PC-3 (cell line): ENCODE data around the gene JADE2. TPM values are rescaled to one million over a fixed set of nuclear protein-coding genes. Genes with fewer than 3 reads are reported as not detected.
A peak's percentile ranks its signal among the peaks of the same experiment; 100 is the strongest.

ENCODE experiments used
- ATAC-seq: fragments of 200-7000 bp; cut with Tn5 transposase; 2 replicates; pipeline ENCODE4 v1.9.1; 2020; ENCODE audit warnings: mild to moderate bottlenecking, moderate library complexity
- BruUV-seq: library from RNA; stranded (reverse); fragments of 400-500 nt; replicated peaks from 2 replicates; lab custom pipeline; 2021; lab: Mats Ljungman, UMichigan
- CTCF ChIA-PET: fragments of 300-600 bp; sonication (Branson Sonifier 250); formaldehyde crosslinking; loops from one replicate; lab custom pipeline; 2022; ENCODE audit warnings: antibody characterized with exemption; lab: Charles Lee
- POLR2A ChIA-PET: fragments of 300-600 bp; sonication (Branson Sonifier 250); formaldehyde crosslinking; loops from one replicate; lab custom pipeline; 2022; ENCODE audit warnings: antibody characterized with exemption; ENCODE audit not compliant: unreplicated experiment; lab: Charles Lee
- DNase-seq: peaks from one replicate; pipeline ENCODE4 v3.0.0-alpha.2; 2015
- H2AFZ ChIP-seq: fragments of 300-600 bp; sonication (generic); 2 replicates; pipeline ENCODE4 v1.6.0; 2016; ENCODE audit warnings: antibody characterized with exemption, low read length
- H3F3A ChIP-seq: fragments of 300-600 bp; sonication (generic); one replicate; pipeline ENCODE4 v1.6.0; 2017; ENCODE audit warnings: antibody characterized with exemption, low read length, control low read depth, mild to moderate bottlenecking; ENCODE audit not compliant: unreplicated experiment
- H3K27ac ChIP-seq: fragments of 300-600 bp; sonication (generic); 2 replicates; pipeline ENCODE4 v1.5.1; 2016; ENCODE audit warnings: mild to moderate bottlenecking, low read length
- H3K27me3 ChIP-seq: fragments of 300-600 bp; sonication (generic); 2 replicates; pipeline ENCODE4 v1.6.1; 2016; ENCODE audit warnings: low read length, mixed read lengths
- H3K36me3 ChIP-seq: fragments of 300-600 bp; sonication (generic); 2 replicates; pipeline ENCODE4 v1.6.1; 2016; ENCODE audit warnings: low read depth, mixed run types, low read length, mixed read lengths
- H3K4me1 ChIP-seq: fragments of 300-600 bp; sonication (generic); 2 replicates; pipeline ENCODE4 v1.5.1; 2016; ENCODE audit warnings: low read length; ENCODE audit not compliant: insufficient read depth
- H3K4me2 ChIP-seq: fragments of 300-600 bp; sonication (generic); 2 replicates; pipeline ENCODE4 v1.6.0; 2016; ENCODE audit warnings: low read length
- H3K4me3 ChIP-seq: fragments of 300-600 bp; sonication (generic); 2 replicates; pipeline ENCODE4 v1.5.1; 2016; ENCODE audit warnings: mild to moderate bottlenecking, low read length, mixed read lengths
- H3K79me2 ChIP-seq: fragments of 300-600 bp; sonication (generic); 2 replicates; pipeline ENCODE4 v1.6.1; 2017; ENCODE audit warnings: low read length, mixed read lengths
- H3K9ac ChIP-seq: fragments of 300-600 bp; sonication (generic); 2 replicates; pipeline ENCODE4 v1.6.0; 2016; ENCODE audit warnings: mild to moderate bottlenecking, low read length
- H3K9me2 ChIP-seq: fragments of 300-600 bp; sonication (generic); replicated peaks from 2 replicates; pipeline ENCODE4 v1.6.1; 2016; ENCODE audit warnings: mixed run types, low read length, mixed read lengths
- H3K9me3 ChIP-seq: fragments of 300-600 bp; sonication (generic); 2 replicates; pipeline ENCODE4 v1.6.1; 2016; ENCODE audit warnings: low read length, mixed read lengths
- H4K20me1 ChIP-seq: fragments of 300-600 bp; sonication (generic); 2 replicates; pipeline ENCODE4 v1.6.1; 2016; ENCODE audit warnings: low read length, mixed read lengths
- CTCF ChIP-seq: fragments of 300-600 bp; sonication (generic); conservative IDR thresholded peaks from 2 replicates; pipeline ENCODE4 v1.5.1; 2017; ENCODE audit warnings: antibody characterized with exemption, low read depth, mild to moderate bottlenecking, low read length
- EZH2 ChIP-seq: fragments of 300-600 bp; sonication (generic); IDR thresholded peaks from one replicate; pipeline ENCODE4 v1.6.1; 2017; ENCODE audit warnings: antibody characterized with exemption, mild to moderate bottlenecking, low read length; ENCODE audit not compliant: unreplicated experiment
- EZH2phosphoT487 ChIP-seq: fragments of 300-600 bp; sonication (generic); IDR thresholded peaks from 2 replicates; pipeline ENCODE4 v1.6.1; 2018; ENCODE audit warnings: mild to moderate bottlenecking, antibody characterized with exemption, low read length, borderline replicate concordance
- intact Hi-C: fragments of 100-400 bp; cut with micrococcal nuclease; formaldehyde crosslinking; loops from 2 replicates; pipeline ENCODE4 v1.9.0; 2023
- total RNA-seq: library from RNA; depleted of rRNA; stranded (reverse); fragments of >200 nt; gene quantifications from 2 replicates; pipeline ENCODE4 v1.2.3, GENCODE V29; 2014; rRNA removed

JADE2 gene
- total RNA-seq, 1 experiment from 2014 or later = 33.2 TPM

GRCh38 chr5:134625559-134625958 is 100.1 kb downstream of the JADE2 start:
- H3K27ac ChIP-seq = no peak overlapping the region
- no peaks in the 10 kb centered on the region for H3K27me3 ChIP-seq
- DNase-seq = no peak
- no peak overlapping the region for H3K4me3 ChIP-seq
- TF ChIP-seq EZH2phosphoT487 (no peak), CTCF (no peak), EZH2 (no peak)
- CTCF ChIA-PET = no interaction called here
- no peak overlapping the region for H3K9ac ChIP-seq
- intact Hi-C loops = no loop called here
- H3K9me2 ChIP-seq = no peaks in the 10 kb centered on the region
- peaks cover 32% of the 10 kb centered on the region for H3K79me2 ChIP-seq
- peaks cover 4% of the 10 kb centered on the region for H3F3A ChIP-seq
- no peaks in the 10 kb centered on the region for H3K9me3 ChIP-seq
- peaks cover 6% of the 10 kb centered on the region; the same call in 1 of the 2 replicates for H3K4me1 ChIP-seq
- H2AFZ ChIP-seq = no peak overlapping the region
- POLR2A ChIA-PET = no interaction called here
- no peak for ATAC-seq
- H3K36me3 ChIP-seq = peaks cover 3% of the 10 kb centered on the region; the same call in 1 of the 2 replicates
- no peaks in the 10 kb centered on the region for H4K20me1 ChIP-seq
- no TSS peak for BruUV-seq
- H3K4me2 ChIP-seq = no peak overlapping the region

- peak; percentile 61 for DNase-seq
Measured at GRCh38 chr5:134626369-134627014, 101.0 kb downstream of the JADE2 start.

More at GRCh38 chr5:134626369-134627014, 101.0 kb downstream of the JADE2 start:
- Histone ChIP-seq H3K4me3 (no peak overlapping the region), H3K36me3 (no peaks in the 10 kb centered on the region), H2AFZ (no peak overlapping the region), H3K4me2 (peak overlapping the region; percentile 37; the same call in 1 of the 2 replicates), H3F3A (peaks cover 4% of the 10 kb centered on the region), H3K9me3 (no peaks in the 10 kb centered on the region), H3K79me2 (peaks cover 41% of the 10 kb centered on the region), H3K4me1 (peaks cover 12% of the 10 kb centered on the region), H3K9me2 (no peaks in the 10 kb centered on the region), H3K27ac (peak overlapping the region; percentile 42), H3K9ac (no peak overlapping the region), H4K20me1 (no peaks in the 10 kb centered on the region), H3K27me3 (no peaks in the 10 kb centered on the region)
- intact Hi-C loops = no loop called here
- ChIA-PET CTCF (no interaction called here), POLR2A (interaction anchor here (0.6 kb wide), 1 partner anchor 97 kb away, joined by 5 read pairs; no protein-coding TSS in a partner anchor)
- no TSS peak for BruUV-seq
- ATAC-seq = no peak
- TF ChIP-seq EZH2phosphoT487 = no peak

Other genes starting within 250 kb of the JADE2 start
- gene CDKL3, start 158.5 kb upstream of the JADE2 start, total RNA-seq = 0.17 TPM in 1 of 2 replicates, not detected in the other
- gene UBE2B, start 154.1 kb upstream of the JADE2 start, total RNA-seq = 9.5 and 10.0 TPM in 2 replicates
- 29.7 and 38.2 TPM in 2 replicates for gene CDKN2AIPNL, start 113.8 kb upstream of the JADE2 start, total RNA-seq
- gene SAR1B, start 107.2 kb downstream of the JADE2 start, total RNA-seq = 29.1 and 68.4 TPM in 2 replicates
- 5.6 and 7.7 TPM in 2 replicates for gene SEC24A, start 123.1 kb downstream of the JADE2 start, total RNA-seq
- gene CAMLG, start 212.9 kb downstream of the JADE2 start, total RNA-seq = 12.9 and 19.5 TPM in 2 replicates
- 29.0 and 36.8 TPM in 2 replicates for gene DDX46, start 233.1 kb downstream of the JADE2 start, total RNA-seq